Fibroblast of villous mesenchyme (primary cell): ENCODE measurements around the gene DEPDC7. TPM values are rescaled to one million over a fixed set of nuclear protein-coding genes. Genes with fewer than 3 reads are reported as not detected.
A peak's percentile ranks its signal among the peaks of the same experiment; 100 is the strongest.

Experiments
- DNase-seq: peaks from one replicate; pipeline ENCODE4 v3.0.0-alpha.2; 2010; ENCODE audit warnings: low read depth
- H3K4me3 ChIP-seq: 2 replicates; pipeline ENCODE4 v1.5.1; 2011; ENCODE audit warnings: low read depth, mild to moderate bottlenecking, low read length
- CTCF ChIP-seq: IDR thresholded peaks from 2 replicates; pipeline ENCODE4 v1.5.1; 2012; ENCODE audit warnings: low read depth, mild to moderate bottlenecking, low read length; ENCODE audit not compliant: insufficient read depth
- total RNA-seq: library from RNA; depleted of rRNA; stranded (reverse); fragments of >200 nt; gene quantifications from 2 replicates; pipeline ENCODE4 v1.2.3, GENCODE V29; 2012

The DEPDC7 gene
- total RNA-seq, 1 donor, result 11.7 TPM

- no peak for TF ChIP-seq CTCF
- H3K4me3 ChIP-seq, result no peak overlapping the region
- no peak for DNase-seq
These were observed 13.7 kb upstream of the DEPDC7 start for GRCh38 chr11:33001751-33002542.

- H3K4me3 ChIP-seq, result no peak overlapping the region
- no peak for DNase-seq
- TF ChIP-seq CTCF, result no peak
These were observed 10.5 kb upstream of the DEPDC7 start for GRCh38 chr11:33005175-33005574.

GRCh38 chr11:33006010-33006409 lies 9.7 kb upstream of the DEPDC7 start:
- no peak for TF ChIP-seq CTCF
- no peak for DNase-seq
- H3K4me3 ChIP-seq, result no peak overlapping the region

- H3K4me3 ChIP-seq, result no peak overlapping the region
- peak; percentile 78 for DNase-seq
- TF ChIP-seq CTCF, result no peak
These were observed 1.9 kb upstream of the DEPDC7 start for GRCh38 chr11:33013755-33014154.

- DNase-seq, result peak; percentile 47
- H3K4me3 ChIP-seq, result peak overlapping the region; percentile 54
- no peak for TF ChIP-seq CTCF
These were observed 976 bp downstream of the DEPDC7 start for GRCh38 chr11:33016654-33017053.

GRCh38 chr11:33017478-33017877 lies 1.8 kb downstream of the DEPDC7 start:
- TF ChIP-seq CTCF, result no peak
- H3K4me3 ChIP-seq, result no peak overlapping the region
- DNase-seq, result no peak

GRCh38 chr11:33017965-33018364 lies 2.3 kb downstream of the DEPDC7 start:
- no peak for DNase-seq
- TF ChIP-seq CTCF, result no peak
- no peak overlapping the region for H3K4me3 ChIP-seq
